Astrocyte of the hippocampus (primary cell): Measurements from ENCODE around the gene CIC.
"Not testable (repeated sequence)": the region's sequence is repeated elsewhere in the genome, so short reads cannot be mapped to it uniquely, and the experiment has no call there.

Experiments
- DNase-seq: peaks from one replicate; pipeline ENCODE4 v3.0.0; 2011; ENCODE audit warnings: low read depth, low spot score

Gene CIC

GRCh38 chr19:42255766-42256745, 13.0 kb upstream of the CIC start:
- peak; percentile 70 for DNase-seq

GRCh38 chr19:42257842-42258241, 11.2 kb upstream of the CIC start:
- DNase-seq: not testable (repeated sequence)

GRCh38 chr19:42261763-42262162, 7.3 kb upstream of the CIC start:
- DNase-seq: no peak

GRCh38 chr19:42266105-42266504, 2.9 kb upstream of the CIC start:
- peak; percentile 0 for DNase-seq

- not testable (repeated sequence) for DNase-seq
Observed at GRCh38 chr19:42266928-42267603, 2.0 kb upstream of the CIC start.

- no peak for DNase-seq
Observed at GRCh38 chr19:42267644-42268141, 1.4 kb upstream of the CIC start.

- peak; percentile 100 for DNase-seq
Observed at GRCh38 chr19:42268142-42268703, 829 bp upstream of the CIC start.

GRCh38 chr19:42269478-42270345, 660 bp downstream of the CIC start:
- DNase-seq: no peak

GRCh38 chr19:42270346-42271044, 1.4 kb downstream of the CIC start:
- peak; percentile 62 for DNase-seq

GRCh38 chr19:42271045-42271419, 2.0 kb downstream of the CIC start:
- DNase-seq: no peak

GRCh38 chr19:42271861-42272534, 2.9 kb downstream of the CIC start:
- no peak for DNase-seq

GRCh38 chr19:42272535-42272897, 3.5 kb downstream of the CIC start:
- no peak for DNase-seq

- DNase-seq: no peak
Observed at GRCh38 chr19:42272989-42273406, 3.9 kb downstream of the CIC start.

- no peak for DNase-seq
Observed at GRCh38 chr19:42273407-42274064, 4.5 kb downstream of the CIC start.

GRCh38 chr19:42274065-42274682, 5.1 kb downstream of the CIC start:
- DNase-seq: no peak

- DNase-seq: no peak
Observed at GRCh38 chr19:42275103-42275502, 6.1 kb downstream of the CIC start.

GRCh38 chr19:42275517-42275916, 6.5 kb downstream of the CIC start:
- no peak for DNase-seq

GRCh38 chr19:42276284-42276683, 7.2 kb downstream of the CIC start:
- DNase-seq: no peak

GRCh38 chr19:42276821-42277220, 7.8 kb downstream of the CIC start:
- DNase-seq: no peak
